ENCODE results near the gene FOXF2.

FOXF2 gene

GRCh38 chr6:1406306-1407072 is 17.1 kb downstream of the FOXF2 start:
- in situ Hi-C loops (cut with HindIII; ENCODE audit: low sequenced_read_pairs), result no loop called here
- H3K4me3 ChIP-seq (ENCODE audit: low read depth, low read length), result no peak overlapping the region
- TF ChIP-seq CTCF (IDR thresholded peaks at IDR 0.05; ENCODE audit: low read depth, low read length), result no peak
- no peak for DNase-seq (ENCODE audit: low read depth, low spot score)

- no peak overlapping the region for H3K4me3 ChIP-seq (ENCODE audit: low read depth, low read length)
- no peak for TF ChIP-seq CTCF (IDR thresholded peaks at IDR 0.05; ENCODE audit: low read depth, low read length)
- no peak for DNase-seq (ENCODE audit: low read depth, low spot score)
- in situ Hi-C loops (cut with HindIII; ENCODE audit: low sequenced_read_pairs), result no loop called here
Observed at GRCh38 chr6:1407499-1407990, 18.2 kb downstream of the FOXF2 start.

- in situ Hi-C loops (cut with HindIII; ENCODE audit: low sequenced_read_pairs), result no loop called here
- no peak for DNase-seq (ENCODE audit: low read depth, low spot score)
- no peak for TF ChIP-seq CTCF (IDR thresholded peaks at IDR 0.05; ENCODE audit: low read depth, low read length)
- H3K4me3 ChIP-seq (ENCODE audit: low read depth, low read length), result no peak overlapping the region
Observed at GRCh38 chr6:1409774-1410465, 20.5 kb downstream of the FOXF2 start.

GRCh38 chr6:1412901-1413300 is 23.5 kb downstream of the FOXF2 start:
- H3K4me3 ChIP-seq (ENCODE audit: low read depth, low read length), result no peak overlapping the region
- DNase-seq (ENCODE audit: low read depth, low spot score), result no peak
- in situ Hi-C loops (cut with HindIII; ENCODE audit: low sequenced_read_pairs), result no loop called here
- no peak for TF ChIP-seq CTCF (IDR thresholded peaks at IDR 0.05; ENCODE audit: low read depth, low read length)

GRCh38 chr6:1415416-1416063 is 26.2 kb downstream of the FOXF2 start:
- H3K4me3 ChIP-seq (ENCODE audit: low read depth, low read length), result no peak overlapping the region
- TF ChIP-seq CTCF (IDR thresholded peaks at IDR 0.05; ENCODE audit: low read depth, low read length), result no peak
- DNase-seq (ENCODE audit: low read depth, low spot score), result no peak
- in situ Hi-C loops (cut with HindIII; ENCODE audit: low sequenced_read_pairs), result no loop called here

- in situ Hi-C loops (cut with HindIII; ENCODE audit: low sequenced_read_pairs), result no loop called here
- TF ChIP-seq CTCF (IDR thresholded peaks at IDR 0.05; ENCODE audit: low read depth, low read length), result no peak
- no peak overlapping the region for H3K4me3 ChIP-seq (ENCODE audit: low read depth, low read length)
- DNase-seq (ENCODE audit: low read depth, low spot score), result no peak
Observed at GRCh38 chr6:1416191-1416760, 26.9 kb downstream of the FOXF2 start.
